Skin of body (tissue), 2 donors: ENCODE measurements around the gene MS4A18. TPM values are rescaled to one million over a fixed set of nuclear protein-coding genes. Genes with fewer than 3 reads are reported as not detected.
A peak's percentile ranks its signal among the peaks of the same experiment; 100 is the strongest.

Experiments used
- DNase-seq: peaks from one replicate; lab custom pipeline; 2025; lab: John Stamatoyannopoulos, UW
- total RNA-seq: library from RNA; depleted of rRNA; stranded (reverse); fragments of >200 nt; gene quantifications from one replicate; pipeline ENCODE4 v1.2.3, GENCODE V29; 2014

MS4A18 gene
- total RNA-seq, 1 donor from 2014 or later = not detected

GRCh38 chr11:60765355-60765754 is 40.8 kb downstream of the MS4A18 start:
- no peak for DNase-seq

DNA sequence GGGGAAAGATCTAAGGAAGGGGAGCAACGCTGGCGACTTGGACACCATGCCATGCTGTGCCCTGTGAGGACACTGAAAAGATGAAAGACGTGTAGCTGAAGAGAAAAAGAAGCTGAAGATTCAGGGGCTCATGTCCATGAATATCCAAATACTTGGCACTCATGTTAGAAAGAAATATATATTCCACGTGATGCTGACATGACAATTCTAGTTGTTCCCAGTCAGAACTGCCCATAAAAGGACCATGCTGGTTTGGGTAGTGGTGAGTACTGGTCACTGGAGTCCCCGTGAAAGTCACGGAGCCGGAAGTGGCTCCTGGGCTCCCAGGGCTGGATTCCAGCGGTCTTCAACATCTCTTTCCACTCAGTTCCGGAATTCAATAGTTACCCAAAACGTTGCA is 42.0 kb downstream of the MS4A18 start:
- no peak for DNase-seq

DNA sequence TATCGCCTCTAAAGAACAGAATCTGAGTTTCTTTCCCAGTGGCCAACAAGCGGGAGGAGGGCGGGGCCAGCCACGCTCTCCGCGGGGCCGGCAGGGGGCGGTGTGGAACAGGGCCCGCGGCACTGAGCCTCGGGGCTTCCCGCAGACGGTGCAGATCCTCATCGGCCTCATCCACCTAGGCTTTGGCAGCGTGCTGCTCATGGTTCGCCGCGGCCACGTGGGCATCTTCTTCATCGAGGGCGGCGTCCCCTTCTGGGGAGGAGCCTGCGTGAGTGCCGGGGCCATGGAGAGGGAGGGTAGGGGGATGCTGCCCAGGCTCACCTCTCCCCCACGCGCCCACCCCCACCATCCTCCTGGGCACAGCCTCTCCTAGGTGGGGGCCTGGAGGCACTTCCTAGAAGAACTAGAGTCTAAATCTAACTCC is 42.9 kb downstream of the MS4A18 start:
- DNase-seq = no peak

GRCh38 chr11:60768202-60768601 is 43.7 kb downstream of the MS4A18 start:
- no peak for DNase-seq

GRCh38 chr11:60769273-60769672 is 44.8 kb downstream of the MS4A18 start:
- DNase-seq = no peak

- DNase-seq = no peak
Measured at GRCh38 chr11:60769811-60770210, 45.3 kb downstream of the MS4A18 start.

DNA sequence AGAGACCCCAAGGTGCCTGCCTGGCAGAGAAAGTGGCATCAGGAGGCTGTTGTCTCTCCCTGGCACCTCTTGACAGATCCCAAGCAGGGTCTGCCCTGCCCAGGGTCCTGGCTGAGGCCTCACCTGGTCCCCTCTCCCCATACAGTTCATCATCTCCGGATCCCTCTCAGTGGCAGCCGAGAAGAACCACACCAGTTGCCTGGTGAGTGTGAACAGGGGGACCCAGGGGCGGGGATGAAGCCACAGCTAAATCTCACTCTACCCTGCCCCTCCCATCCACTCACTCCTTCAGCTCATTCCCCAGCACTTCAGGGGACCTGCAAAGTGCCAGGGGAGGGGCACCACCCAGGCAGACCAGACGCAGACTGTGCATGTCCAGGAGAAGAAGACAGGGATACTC is 46.6 kb downstream of the MS4A18 start:
- DNase-seq = no peak

- DNase-seq = no peak
Measured at GRCh38 chr11:60771879-60772525, 47.5 kb downstream of the MS4A18 start.

- no peak for DNase-seq
Measured at GRCh38 chr11:60772666-60773065, 48.1 kb downstream of the MS4A18 start.

DNA sequence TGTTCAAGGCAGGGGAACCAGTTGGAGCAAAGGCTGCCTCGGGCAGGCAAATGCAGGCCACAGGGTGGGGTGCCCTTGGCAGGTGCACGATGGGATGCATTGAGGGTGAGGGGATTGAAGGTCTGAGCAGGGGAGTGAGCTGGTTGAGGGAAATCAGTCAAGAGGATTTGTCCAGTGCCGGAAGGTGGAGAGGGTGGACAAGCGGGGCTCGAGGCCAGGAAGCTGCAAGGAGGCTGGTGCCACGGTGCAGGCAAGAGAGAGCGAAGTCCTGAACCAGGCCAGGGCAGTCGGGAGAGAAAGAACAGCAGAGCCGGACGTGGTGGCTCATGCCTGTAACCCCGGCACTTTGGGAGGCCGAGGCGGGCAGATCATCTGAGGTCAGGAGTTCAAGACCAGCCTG is 50.2 kb downstream of the MS4A18 start:
- no peak for DNase-seq

- DNase-seq = peak; percentile 87
Measured at GRCh38 chr11:60775420-60775961, 51.0 kb downstream of the MS4A18 start.

- DNase-seq = no peak
Measured at GRCh38 chr11:60776167-60776566, 51.6 kb downstream of the MS4A18 start.

GRCh38 chr11:60777106-60777505 is 52.6 kb downstream of the MS4A18 start:
- no peak for DNase-seq

GRCh38 chr11:60777572-60777971 is 53.1 kb downstream of the MS4A18 start:
- peak; percentile 35 for DNase-seq

DNA sequence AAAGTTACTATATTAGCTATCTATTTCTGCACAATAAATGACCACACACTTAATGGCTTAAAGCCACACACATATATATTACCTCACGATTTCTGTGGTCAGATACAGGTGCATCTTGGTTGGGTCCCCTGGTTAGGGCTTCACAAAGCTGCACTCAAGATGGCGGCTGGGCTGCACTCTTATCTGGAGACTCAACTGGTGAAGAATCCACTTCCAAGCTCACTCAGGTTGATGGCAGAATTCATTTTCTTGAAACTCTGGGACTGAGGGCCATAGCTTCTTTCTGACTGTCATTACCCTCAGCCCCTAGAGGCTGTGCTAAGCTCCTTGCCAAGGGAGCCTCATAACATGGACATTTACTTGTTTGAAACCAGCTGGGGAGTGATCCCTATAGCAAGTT is 55.5 kb downstream of the MS4A18 start:
- DNase-seq = no peak

DNA sequence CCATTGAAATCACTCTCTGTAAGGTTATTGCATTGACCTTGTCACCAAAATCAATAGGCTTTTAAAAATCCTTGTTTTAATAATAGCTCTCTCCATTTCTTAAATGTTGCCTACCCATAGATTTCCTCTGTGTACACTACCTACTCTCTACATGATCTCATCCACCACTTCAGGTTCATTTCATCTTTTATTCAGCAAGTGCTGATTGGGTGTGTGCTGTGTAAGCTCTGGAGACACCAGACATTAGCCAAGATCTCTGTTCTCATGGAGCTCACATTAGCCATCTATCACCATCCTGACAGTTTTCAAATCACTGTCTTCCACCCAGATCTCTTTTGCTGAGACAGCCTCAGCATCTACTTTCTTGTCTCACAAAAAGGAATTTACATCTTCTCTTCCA is 56.3 kb downstream of the MS4A18 start:
- no peak for DNase-seq

GRCh38 chr11:60781286-60781980 is 56.9 kb downstream of the MS4A18 start:
- DNase-seq = no peak

DNA sequence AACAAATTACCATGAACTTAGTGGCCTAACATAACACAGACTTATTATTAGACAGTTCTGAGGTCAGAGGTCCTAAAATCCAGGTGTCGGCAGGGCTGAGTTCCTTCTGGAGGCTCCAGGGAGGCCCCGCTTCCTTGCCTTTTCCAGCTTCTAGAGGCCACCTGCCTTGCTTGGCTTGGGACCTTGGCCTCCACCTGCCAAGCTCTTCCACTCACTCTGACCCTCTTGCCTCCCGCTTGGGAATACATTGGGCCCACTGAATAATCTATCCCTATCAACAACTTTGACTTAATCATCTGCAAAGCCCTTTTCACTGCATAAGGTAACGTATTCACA is 57.4 kb downstream of the MS4A18 start:
- no peak for DNase-seq

- DNase-seq = no peak
Measured at GRCh38 chr11:60782393-60783140, 58.0 kb downstream of the MS4A18 start.

DNA sequence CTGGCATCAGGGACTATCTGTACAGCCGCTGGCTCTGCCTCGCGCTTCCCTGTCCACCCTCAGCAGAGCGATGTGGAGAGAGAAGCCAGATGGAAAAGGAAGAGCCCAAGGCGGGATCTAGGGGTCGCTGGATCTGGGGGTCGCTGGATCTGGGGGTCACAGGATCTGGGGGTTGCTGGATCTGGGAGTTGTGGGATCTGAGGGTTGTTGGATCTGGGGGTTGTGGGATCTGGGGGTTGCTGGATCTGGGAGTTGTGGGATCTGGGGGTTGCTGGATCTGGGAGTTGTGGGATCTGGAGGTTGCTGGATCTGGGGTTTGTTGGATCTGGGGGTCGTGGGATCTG is 58.6 kb downstream of the MS4A18 start:
- DNase-seq = no peak

DNA sequence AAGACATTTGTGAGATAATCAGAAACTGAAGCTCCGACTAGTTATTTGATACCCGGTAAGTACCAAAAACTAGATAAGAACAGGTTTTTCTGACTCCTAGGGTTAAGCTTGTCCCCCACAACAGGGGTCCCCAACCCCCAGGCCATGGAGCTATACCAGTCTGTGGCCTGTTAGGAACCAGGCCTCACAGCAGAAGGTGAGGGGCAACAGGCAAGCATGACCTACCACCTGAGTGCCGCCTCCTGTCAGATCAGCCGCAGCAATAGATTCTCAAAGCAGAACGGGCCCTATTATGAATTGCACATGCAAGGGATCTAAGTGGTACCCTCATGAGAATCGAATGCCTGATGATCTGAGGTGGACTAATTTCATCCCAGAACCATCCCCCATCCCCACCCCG is 59.4 kb downstream of the MS4A18 start:
- no peak for DNase-seq

- DNase-seq = no peak
Measured at GRCh38 chr11:60785136-60785535, 60.6 kb downstream of the MS4A18 start, which contains the start of gene MS4A10. MS4A10 (plus strand) TSS chr11:60785333; CDS start chr11:60790336, 5,003 bp downstream.
